HEK293 (cell line): Measurements from ENCODE around the gene MAML1.

Experiments used
- ATF2 ChIP-seq: fragments of 450-650 bp; formaldehyde crosslinking; IDR thresholded peaks from 2 replicates; pipeline ENCODE4 v1.5.1; 2016; ENCODE audit warnings: missing biosample characterization, missing genetic modification characterization, low read depth
- CTCF ChIP-seq: fragments of 450-650 bp; formaldehyde crosslinking; IDR thresholded peaks from 2 replicates; pipeline ENCODE4 v1.5.1; 2016; ENCODE audit warnings: missing biosample characterization, missing genetic modification characterization
- IKZF3 ChIP-seq: fragments of 450-650 bp; IDR thresholded peaks from 2 replicates; pipeline ENCODE4 v1.5.0; 2018; ENCODE audit warnings: missing biosample characterization, mild to moderate bottlenecking, missing genetic modification characterization, moderate library complexity
- KLF17 ChIP-seq: fragments of 450-650 bp; formaldehyde crosslinking; IDR thresholded peaks from 2 replicates; pipeline ENCODE4 v1.5.1; 2016; ENCODE audit warnings: missing biosample characterization, missing genetic modification characterization
- OVOL3 ChIP-seq: fragments of 450-650 bp; formaldehyde crosslinking; IDR thresholded peaks from 2 replicates; pipeline ENCODE4 v1.5.1; 2016; ENCODE audit warnings: missing biosample characterization, missing genetic modification characterization
- SP2 ChIP-seq: fragments of 450-650 bp; formaldehyde crosslinking; IDR thresholded peaks from 2 replicates; pipeline ENCODE4 v1.5.1; 2016; ENCODE audit warnings: missing biosample characterization, missing genetic modification characterization
- ZBTB1 ChIP-seq: fragments of 450-650 bp; formaldehyde crosslinking; IDR thresholded peaks from 2 replicates; pipeline ENCODE4 v1.5.1; 2016; ENCODE audit warnings: missing biosample characterization, missing genetic modification characterization
- ZBTB10 ChIP-seq: fragments of 450-650 bp; formaldehyde crosslinking; IDR thresholded peaks from 2 replicates; pipeline ENCODE4 v1.5.1; 2016; ENCODE audit warnings: missing biosample characterization, missing genetic modification characterization
- ZBTB44 ChIP-seq: fragments of 450-650 bp; IDR thresholded peaks from 2 replicates; pipeline ENCODE4 v1.5.1; 2018; ENCODE audit warnings: missing biosample characterization, mild to moderate bottlenecking, missing genetic modification characterization
- ZBTB48 ChIP-seq: fragments of 450-650 bp; formaldehyde crosslinking; IDR thresholded peaks from 2 replicates; pipeline ENCODE4 v1.5.1; 2016; ENCODE audit warnings: missing biosample characterization, missing genetic modification characterization
- ZFP41 ChIP-seq: fragments of 450-650 bp; formaldehyde crosslinking; IDR thresholded peaks from 2 replicates; pipeline ENCODE4 v1.5.1; 2016; ENCODE audit warnings: missing biosample characterization, missing genetic modification characterization, borderline replicate concordance
- ZIC2 ChIP-seq: fragments of 450-650 bp; formaldehyde crosslinking; IDR thresholded peaks from 2 replicates; pipeline ENCODE4 v1.5.1; 2016; ENCODE audit warnings: missing biosample characterization, missing genetic modification characterization
- ZNF140 ChIP-seq: fragments of 450-650 bp; formaldehyde crosslinking; IDR thresholded peaks from 2 replicates; pipeline ENCODE4 v1.5.1; 2016; ENCODE audit warnings: missing biosample characterization, missing genetic modification characterization
- ZNF2 ChIP-seq: fragments of 450-650 bp; formaldehyde crosslinking; IDR thresholded peaks from 2 replicates; pipeline ENCODE4 v1.5.1; 2016; ENCODE audit warnings: missing biosample characterization, missing genetic modification characterization
- ZNF24 ChIP-seq: fragments of 450-650 bp; formaldehyde crosslinking; IDR thresholded peaks from 2 replicates; pipeline ENCODE4 v1.5.1; 2016; ENCODE audit warnings: missing biosample characterization, missing genetic modification characterization
- ZNF398 ChIP-seq: fragments of 450-650 bp; formaldehyde crosslinking; IDR thresholded peaks from 2 replicates; pipeline ENCODE4 v1.5.1; 2017; ENCODE audit warnings: missing biosample characterization, missing genetic modification characterization
- ZNF501 ChIP-seq: fragments of 450-650 bp; formaldehyde crosslinking; IDR thresholded peaks from 2 replicates; pipeline ENCODE4 v1.5.1; 2016; ENCODE audit warnings: missing biosample characterization, missing genetic modification characterization
- ZNF768 ChIP-seq: fragments of 450-650 bp; formaldehyde crosslinking; IDR thresholded peaks from 2 replicates; pipeline ENCODE4 v1.5.1; 2018; ENCODE audit warnings: missing biosample characterization, mild to moderate bottlenecking, missing genetic modification characterization
- ZSCAN16 ChIP-seq: fragments of 450-650 bp; formaldehyde crosslinking; IDR thresholded peaks from 2 replicates; pipeline ENCODE4 v1.5.1; 2016; ENCODE audit warnings: missing biosample characterization, missing genetic modification characterization
- ZSCAN5A ChIP-seq: fragments of 450-650 bp; formaldehyde crosslinking; IDR thresholded peaks from 2 replicates; pipeline ENCODE4 v1.5.1; 2016; ENCODE audit warnings: missing biosample characterization, missing genetic modification characterization
- TF ChIP-seq, protein P1 (sequence below): sonication (generic); formaldehyde crosslinking; IDR thresholded peaks from 2 replicates; pipeline ENCODE4 v1.8.1; 2022; ENCODE audit warnings: mild to moderate bottlenecking, moderate library complexity, missing genetic modification reagents

The MAML1 gene

DNA sequence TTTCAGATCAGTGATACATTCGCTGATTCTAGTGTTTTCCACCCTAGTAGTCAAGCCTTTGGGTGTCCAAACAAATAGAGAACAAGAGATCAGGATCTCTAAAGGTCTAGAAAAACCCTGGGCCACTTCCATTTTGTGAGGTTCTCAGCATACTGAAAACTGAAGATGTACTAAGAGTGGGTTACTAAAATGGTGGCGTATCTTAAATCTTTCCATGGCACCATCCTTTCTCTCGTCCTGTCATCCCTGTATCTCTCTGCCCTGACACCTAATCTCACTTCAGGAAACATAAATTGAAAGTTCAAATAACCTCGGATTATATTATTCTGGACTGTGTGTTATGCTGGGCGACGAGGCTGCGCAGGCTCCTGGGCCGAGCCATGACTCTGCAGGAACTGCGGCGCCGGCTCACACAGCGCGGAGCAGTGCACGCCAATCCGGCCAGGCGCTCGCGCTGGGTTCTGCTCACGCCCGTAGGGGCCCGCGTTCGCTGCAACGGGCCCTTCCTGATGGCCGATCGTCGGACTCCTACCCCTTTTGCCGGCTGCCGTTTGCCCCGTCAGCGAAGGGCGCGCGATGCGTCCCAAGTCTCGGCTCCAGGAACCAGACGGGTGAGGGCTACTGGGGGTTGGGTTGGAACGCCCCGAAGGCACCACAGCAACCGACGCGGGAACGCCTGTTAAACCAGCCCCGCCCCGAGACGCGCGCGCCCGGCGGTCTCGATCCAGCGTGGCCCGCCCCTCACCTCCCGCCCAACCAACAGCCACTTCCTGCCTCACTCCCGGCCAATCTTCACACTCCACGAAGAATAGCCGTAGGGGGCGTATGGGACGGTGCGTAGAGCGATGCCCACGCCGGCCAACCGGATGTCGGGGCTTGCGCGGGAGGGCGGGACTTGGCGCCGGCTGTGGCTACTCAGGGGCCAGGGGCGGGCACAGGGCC is 34.4 kb upstream of the MAML1 start (continued):
- TF ChIP-seq ZBTB44 (tag by site-specific recombination) (no peak), ZIC2 (tag by site-specific recombination) (peak; percentile 40), ZBTB48 (peak; percentile 50; the same call in 1 of the 2 replicates), OVOL3 (tag by site-specific recombination) (peak; percentile 66; the same call in 1 of the 2 replicates), ATF2 (no peak), ZBTB10 (tag by site-specific recombination) (peak; percentile 76), ZSCAN5A (peak; percentile 59; the same call in 1 of the 2 replicates), ZNF140 (tag by site-specific recombination) (no peak), ZNF501 (tag by site-specific recombination) (peak; percentile 93), IKZF3 (tag by site-specific recombination) (0 out of 2 replicates have a peak, but pooled peaks have one; percentile 31), ZNF768 (tag by site-specific recombination) (peak; percentile 24; the same call in 1 of the 2 replicates), SP2 (tag by site-specific recombination) (peak; percentile 100), ZSCAN16 (tag by site-specific recombination) (peak; percentile 65; the same call in 1 of the 2 replicates), CTCF (tag by site-specific recombination) (no peak), ZNF24 (tag by site-specific recombination) (peak; percentile 30; the same call in 1 of the 2 replicates), KLF17 (tag by site-specific recombination) (peak; percentile 46; the same call in 1 of the 2 replicates), ZBTB1 (tag by site-specific recombination) (0 out of 2 replicates have a peak, but pooled peaks have one; percentile 16), ZNF398 (no peak), ZFP41 (tag by site-specific recombination) (no peak), ZNF2 (tag by site-specific recombination) (peak; percentile 90)
- TF ChIP-seq, protein P1, sequence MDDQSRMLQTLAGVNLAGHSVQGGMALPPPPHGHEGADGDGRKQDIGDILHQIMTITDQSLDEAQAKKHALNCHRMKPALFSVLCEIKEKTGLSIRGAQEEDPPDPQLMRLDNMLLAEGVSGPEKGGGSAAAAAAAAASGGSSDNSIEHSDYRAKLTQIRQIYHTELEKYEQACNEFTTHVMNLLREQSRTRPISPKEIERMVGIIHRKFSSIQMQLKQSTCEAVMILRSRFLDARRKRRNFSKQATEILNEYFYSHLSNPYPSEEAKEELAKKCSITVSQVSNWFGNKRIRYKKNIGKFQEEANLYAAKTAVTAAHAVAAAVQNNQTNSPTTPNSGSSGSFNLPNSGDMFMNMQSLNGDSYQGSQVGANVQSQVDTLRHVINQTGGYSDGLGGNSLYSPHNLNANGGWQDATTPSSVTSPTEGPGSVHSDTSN (CRISPR knock-in tag), result peak; percentile 99
- TF ChIP-seq, all 188 proteins: peak for 58
